ENCODE results near the gene PLCB3.

The PLCB3 gene

GRCh38 chr11:64250415-64251015 is 815 bp upstream of the PLCB3 start:
- DNase-seq (ENCODE audit: low spot score): no peak

DNA sequence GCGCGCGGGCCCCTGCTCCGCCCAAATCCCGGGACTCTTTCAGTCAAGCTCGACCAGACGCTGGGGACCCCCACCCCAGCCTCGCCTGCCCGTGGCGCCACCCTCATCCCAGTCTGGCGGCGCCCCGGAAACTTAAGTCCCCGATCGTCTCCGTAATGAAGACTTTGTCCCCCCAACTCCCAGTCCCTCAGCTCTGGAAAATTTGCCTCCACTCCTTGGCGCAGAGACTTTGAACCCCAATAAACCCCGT is 348 bp downstream of the PLCB3 start:
- DNase-seq (ENCODE audit: low spot score): no peak

GRCh38 chr11:64252003-64252872 is 908 bp downstream of the PLCB3 start:
- no peak for DNase-seq (ENCODE audit: low spot score)

- no peak for DNase-seq (ENCODE audit: low spot score)
Measured at GRCh38 chr11:64253043-64253442, 1.7 kb downstream of the PLCB3 start.

- no peak for DNase-seq (ENCODE audit: low spot score)
Measured at GRCh38 chr11:64253481-64253880, 2.2 kb downstream of the PLCB3 start.

GRCh38 chr11:64254326-64254725 is 3.0 kb downstream of the PLCB3 start:
- DNase-seq (ENCODE audit: low spot score): no peak

GRCh38 chr11:64255135-64256128 is 4.1 kb downstream of the PLCB3 start:
- no peak for DNase-seq (ENCODE audit: low spot score)

DNA sequence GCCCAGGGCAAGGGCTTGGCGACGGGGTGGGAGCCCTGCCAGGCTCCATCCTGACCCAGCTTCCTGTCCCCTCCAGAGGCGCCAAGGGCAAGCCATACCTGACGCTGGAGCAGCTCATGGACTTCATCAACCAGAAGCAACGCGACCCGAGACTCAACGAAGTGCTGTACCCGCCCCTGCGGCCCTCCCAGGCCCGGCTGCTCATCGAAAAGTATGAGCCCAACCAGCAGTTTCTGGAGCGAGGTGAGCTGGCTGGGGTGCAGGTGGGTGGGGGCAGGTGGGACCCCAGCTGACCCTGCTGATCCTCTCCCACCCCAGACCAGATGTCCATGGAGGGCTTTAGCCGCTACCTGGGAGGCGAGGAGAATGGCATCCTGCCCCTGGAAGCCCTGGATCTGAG is 5.0 kb downstream of the PLCB3 start:
- DNase-seq (ENCODE audit: low spot score): no peak

GRCh38 chr11:64258356-64258755 is 7.0 kb downstream of the PLCB3 start:
- no peak for DNase-seq (ENCODE audit: low spot score)

- no peak for DNase-seq (ENCODE audit: low spot score)
Measured at GRCh38 chr11:64258946-64259532, 7.7 kb downstream of the PLCB3 start.

GRCh38 chr11:64259533-64260067 is 8.3 kb downstream of the PLCB3 start:
- no peak for DNase-seq (ENCODE audit: low spot score)

DNA sequence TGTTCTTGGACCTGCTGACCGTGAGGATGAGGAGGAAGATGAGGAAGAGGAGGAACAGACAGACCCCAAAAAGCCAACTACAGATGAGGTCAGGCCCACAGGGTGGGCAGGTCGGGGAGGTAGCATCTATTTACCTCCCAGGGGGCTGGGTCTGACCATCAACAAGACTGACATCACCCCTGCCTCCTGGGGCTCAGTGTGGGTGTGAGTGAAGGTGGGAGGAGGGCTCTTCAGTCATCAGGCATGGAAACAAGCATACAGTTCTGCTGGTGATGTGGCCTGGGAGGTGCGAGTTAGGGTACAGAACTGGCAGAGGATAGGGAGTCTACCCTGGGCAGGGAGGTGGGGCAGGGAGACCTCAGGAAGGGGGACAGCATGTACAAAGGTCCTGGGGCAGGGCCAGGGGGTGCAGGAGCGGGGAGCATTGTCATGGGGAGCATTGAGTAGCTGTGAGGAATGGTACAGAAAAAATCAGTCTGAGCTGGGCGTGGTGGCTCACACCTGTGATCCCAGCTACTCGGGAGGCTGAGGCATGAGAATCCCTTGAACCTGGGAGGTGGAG is 8.9 kb downstream of the PLCB3 start:
- no peak for DNase-seq (ENCODE audit: low spot score)

DNA sequence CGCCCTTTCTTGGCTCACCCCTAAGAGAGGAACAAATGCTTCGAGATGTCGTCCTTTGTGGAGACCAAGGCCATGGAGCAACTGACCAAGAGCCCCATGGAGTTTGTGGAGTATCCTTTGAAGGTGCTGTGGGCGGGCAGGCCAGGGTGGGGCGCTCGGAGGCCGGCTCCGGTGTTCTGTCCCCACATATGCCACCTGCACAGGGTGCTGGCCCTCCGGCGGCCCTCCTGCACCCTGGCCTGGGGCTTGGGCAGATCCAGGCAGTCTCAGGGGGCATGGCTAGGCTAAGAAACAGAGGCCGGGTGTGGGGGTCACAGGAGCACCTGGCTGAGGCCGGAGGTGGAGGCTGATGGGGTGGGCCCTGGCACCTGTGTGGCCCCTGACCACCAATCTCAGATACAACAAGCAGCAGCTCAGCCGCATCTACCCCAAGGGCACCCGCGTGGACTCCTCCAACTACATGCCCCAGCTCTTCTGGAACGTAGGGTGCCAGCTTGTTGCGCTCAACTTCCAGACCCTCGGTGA is 10.3 kb downstream of the PLCB3 start:
- DNase-seq (ENCODE audit: low spot score): no peak

DNA sequence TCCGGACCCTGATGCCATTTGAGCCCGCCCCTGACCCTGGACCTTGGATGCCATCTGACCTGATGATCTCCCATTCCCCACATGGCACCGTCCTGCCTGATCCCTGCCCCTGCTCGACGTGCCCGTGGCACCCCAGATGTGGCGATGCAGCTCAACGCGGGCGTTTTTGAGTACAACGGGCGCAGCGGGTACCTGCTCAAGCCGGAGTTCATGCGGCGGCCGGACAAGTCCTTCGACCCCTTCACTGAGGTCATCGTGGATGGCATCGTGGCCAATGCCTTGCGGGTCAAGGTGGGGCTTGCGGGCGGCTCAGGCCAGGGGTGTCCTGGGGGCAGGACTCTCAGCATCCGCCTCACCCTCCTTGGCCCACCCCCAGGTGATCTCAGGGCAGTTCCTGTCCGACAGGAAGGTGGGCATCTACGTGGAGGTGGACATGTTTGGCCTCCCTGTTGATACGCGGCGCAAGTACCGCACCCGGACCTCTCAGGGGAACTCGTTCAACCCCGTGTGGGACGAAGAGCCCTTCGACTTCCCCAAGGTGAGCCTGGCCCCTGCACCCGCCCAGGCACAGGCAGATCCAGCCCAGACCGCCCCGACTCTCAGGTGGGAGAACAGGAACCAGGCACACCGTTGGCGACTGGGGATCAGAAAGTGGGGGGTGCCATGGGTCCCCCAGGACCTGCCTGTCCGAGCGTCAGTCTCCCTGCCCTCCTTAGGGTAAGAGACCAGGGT is 11.1 kb downstream of the PLCB3 start:
- DNase-seq (ENCODE audit: low spot score): no peak

DNA sequence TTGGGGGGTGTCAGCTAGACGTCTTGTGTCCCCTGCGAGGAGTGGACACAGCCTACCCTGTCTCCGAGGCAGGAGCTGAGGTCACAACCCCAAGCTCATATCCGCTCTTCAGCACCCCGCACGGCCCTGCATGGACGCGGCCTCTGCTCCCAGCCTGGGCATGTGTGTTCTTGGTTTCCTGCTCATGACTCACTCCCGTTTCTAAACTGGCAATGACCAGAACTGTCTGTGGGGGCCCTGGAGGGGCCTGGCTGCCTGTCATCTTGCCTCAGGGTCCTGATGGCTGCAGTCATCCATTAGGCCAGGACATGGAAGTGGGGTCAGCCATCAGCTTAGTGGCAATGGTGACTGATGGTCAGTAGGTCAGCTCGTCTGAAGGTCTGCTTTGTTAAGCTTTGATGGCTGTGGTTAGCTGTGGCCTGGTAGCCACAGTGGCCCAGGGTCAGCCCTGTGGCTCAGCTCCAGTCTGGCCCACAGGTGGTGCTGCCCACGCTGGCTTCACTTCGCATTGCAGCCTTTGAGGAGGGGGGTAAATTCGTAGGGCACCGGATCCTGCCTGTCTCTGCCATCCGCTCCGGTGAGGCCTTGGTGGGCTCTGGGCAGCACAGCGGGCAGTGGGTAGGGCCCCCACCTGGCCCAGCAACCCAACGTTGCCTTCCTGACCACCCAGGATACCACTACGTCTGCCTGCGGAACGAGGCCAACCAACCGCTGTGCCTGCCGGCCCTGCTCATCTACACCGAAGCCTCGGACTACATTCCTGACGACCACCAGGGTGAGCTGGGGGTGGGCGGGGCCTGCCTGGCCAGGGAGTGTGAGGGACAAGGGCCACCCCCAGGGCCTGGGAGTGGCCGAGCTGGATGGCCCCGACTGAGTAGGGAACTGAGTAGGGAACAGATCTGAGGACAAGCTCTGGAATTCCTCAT is 12.0 kb downstream of the PLCB3 start:
- no peak for DNase-seq (ENCODE audit: low spot score)

GRCh38 chr11:64263947-64264317 is 12.6 kb downstream of the PLCB3 start:
- DNase-seq (ENCODE audit: low spot score): no peak

GRCh38 chr11:64264371-64264852 is 13.1 kb downstream of the PLCB3 start:
- DNase-seq (ENCODE audit: low spot score): no peak

DNA sequence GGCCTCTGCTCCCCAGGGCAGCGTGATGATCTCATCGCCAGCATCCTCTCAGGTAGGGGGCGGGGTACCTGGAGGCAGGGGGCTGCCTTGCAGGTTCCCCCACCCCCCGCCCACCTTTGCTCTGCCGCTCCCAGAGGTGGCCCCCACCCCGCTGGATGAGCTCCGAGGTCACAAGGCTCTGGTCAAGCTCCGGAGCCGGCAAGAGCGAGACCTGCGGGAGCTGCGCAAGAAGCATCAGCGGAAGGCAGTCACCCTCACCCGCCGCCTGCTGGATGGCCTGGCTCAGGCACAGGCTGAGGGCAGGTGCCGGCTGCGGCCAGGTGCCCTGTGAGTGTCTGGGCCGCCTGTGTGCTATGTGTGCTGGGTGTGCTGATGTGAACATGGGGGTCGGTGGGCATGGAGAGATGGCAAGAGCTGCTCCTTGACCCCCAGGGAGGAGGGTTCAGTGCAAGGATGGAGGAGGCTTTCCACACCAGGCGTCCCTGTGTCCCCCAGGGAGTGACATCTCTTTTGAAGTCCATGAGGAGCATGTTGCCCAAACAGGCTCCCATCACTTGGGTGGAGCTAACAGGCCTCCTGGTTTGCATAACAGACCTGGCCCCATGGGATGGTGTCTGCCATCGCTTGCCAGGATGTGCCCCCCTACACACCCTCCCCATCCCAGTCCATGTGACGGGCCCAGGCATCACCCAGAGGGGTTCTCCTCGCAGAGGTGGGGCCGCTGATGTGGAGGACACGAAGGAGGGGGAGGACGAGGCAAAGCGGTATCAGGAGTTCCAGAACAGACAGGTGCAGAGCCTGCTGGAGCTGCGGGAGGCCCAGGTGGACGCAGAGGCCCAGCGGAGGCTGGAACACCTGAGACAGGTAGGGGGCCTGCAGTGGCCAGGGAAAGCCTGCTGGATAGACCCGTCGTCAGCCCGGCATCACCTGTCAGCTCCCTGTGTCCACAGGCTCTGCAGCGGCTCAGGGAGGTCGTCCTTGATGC is 14.1 kb downstream of the PLCB3 start:
- no peak for DNase-seq (ENCODE audit: low spot score)

Data from ecto neural progenitor cell (in vitro differentiated cells).